ENCODE results near the gene YAP1. TPM values are rescaled to one million over a fixed set of nuclear protein-coding genes. Genes with fewer than 3 reads are reported as not detected.

Gene YAP1
- total RNA-seq, 2 experiments from 2014 or later = not detected

DNA sequence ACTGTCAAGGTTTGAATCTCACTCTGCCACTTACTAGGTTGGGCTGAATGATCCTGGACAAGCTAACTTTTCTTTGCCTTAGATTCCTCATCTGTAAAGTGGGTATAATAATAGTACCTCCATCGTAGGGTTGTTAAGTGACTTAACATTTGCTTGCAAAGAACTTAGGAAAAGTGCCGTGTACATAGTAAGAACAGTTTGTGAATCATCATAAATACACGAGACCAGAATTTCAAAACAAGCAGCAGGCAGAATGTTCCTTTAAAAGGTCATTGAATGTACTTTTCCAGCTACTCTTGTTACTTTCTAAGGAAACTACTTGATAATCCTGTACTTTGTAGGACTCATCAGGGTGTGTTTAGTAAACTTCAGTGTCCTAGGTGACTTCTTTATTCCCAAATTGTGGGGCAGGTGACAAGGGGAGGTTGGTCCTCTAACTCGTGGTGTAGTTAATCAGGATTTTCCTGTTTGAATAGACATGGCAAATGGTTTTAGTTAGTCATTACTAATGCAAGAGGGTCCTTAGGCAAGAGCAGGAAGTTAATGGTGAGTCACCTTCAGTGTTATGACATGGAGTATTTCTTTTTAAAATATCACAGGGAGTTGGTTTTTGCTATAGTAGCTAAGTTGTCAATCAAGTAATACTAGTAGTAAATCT, 67.9 kb downstream of the YAP1 start:
- POLR2A ChIA-PET = no interaction called here
- CTCF ChIA-PET (ENCODE audit: unreplicated experiment) = no interaction called here
- no peak for DNase-seq (ENCODE audit: low spot score)
- no peaks in the 10 kb centered on the region for H3K9me2 ChIP-seq (ENCODE audit: insufficient read depth, low read length)
- H3K4me2 ChIP-seq (ENCODE audit: low read length) = no peak overlapping the region
- H3K79me2 ChIP-seq (ENCODE audit: insufficient read depth, low read depth, low read length) = no peaks in the 10 kb centered on the region
- H3K36me3 ChIP-seq (ENCODE audit: insufficient read depth, low read length) = no peaks in the 10 kb centered on the region
- H4K20me1 ChIP-seq (ENCODE audit: insufficient read depth, low read length) = no peaks in the 10 kb centered on the region
- no peak overlapping the region for H3K4me3 ChIP-seq (ENCODE audit: low read depth, low read length, poor library complexity, severe bottlenecking)
- H3K9me3 ChIP-seq (ENCODE audit: low read length) = no peaks in the 10 kb centered on the region
- H3K4me1 ChIP-seq (ENCODE audit: insufficient read depth, low read length, poor library complexity, severe bottlenecking) = no peaks in the 10 kb centered on the region
- no TSS peak for BruUV-seq (replicated peaks)
- H3K27ac ChIP-seq (ENCODE audit: low read depth, low read length, poor library complexity, severe bottlenecking) = no peak overlapping the region
- TF ChIP-seq CTCF (conservative IDR thresholded peaks at IDR 0.05; ENCODE audit: low read length) (no peak), EZH2phosphoT487 (IDR thresholded peaks at IDR 0.05; ENCODE audit: borderline replicate concordance, low read depth, low read length) (no peak)
- H2AFZ ChIP-seq (ENCODE audit: low read length) = no peak overlapping the region
- intact Hi-C loops (cut with micrococcal nuclease; ENCODE audit: unreplicated experiment) = no loop called here

GRCh38 chr11:102179371-102179770, 69.1 kb downstream of the YAP1 start:
- H3K27ac ChIP-seq (ENCODE audit: low read depth, low read length, poor library complexity, severe bottlenecking) = no peak overlapping the region
- TF ChIP-seq EZH2phosphoT487 (IDR thresholded peaks at IDR 0.05; ENCODE audit: borderline replicate concordance, low read depth, low read length) (no peak), CTCF (conservative IDR thresholded peaks at IDR 0.05; ENCODE audit: low read length) (no peak)
- no peaks in the 10 kb centered on the region for H3K36me3 ChIP-seq (ENCODE audit: insufficient read depth, low read length)
- no peak overlapping the region for H2AFZ ChIP-seq (ENCODE audit: low read length)
- intact Hi-C loops (cut with micrococcal nuclease; ENCODE audit: unreplicated experiment) = no loop called here
- no peaks in the 10 kb centered on the region for H4K20me1 ChIP-seq (ENCODE audit: insufficient read depth, low read length)
- ChIA-PET POLR2A (interaction anchor here (0.7 to 1.0 kb wide), 2 partner anchors 9 to 23 kb away, joined by 3 to 5 read pairs; no protein-coding TSS in a partner anchor), CTCF (ENCODE audit: unreplicated experiment) (no interaction called here)
- no peak for DNase-seq (ENCODE audit: low spot score)
- BruUV-seq (replicated peaks) = no TSS peak
- no peak overlapping the region for H3K4me3 ChIP-seq (ENCODE audit: low read depth, low read length, poor library complexity, severe bottlenecking)
- no peaks in the 10 kb centered on the region for H3K4me1 ChIP-seq (ENCODE audit: insufficient read depth, low read length, poor library complexity, severe bottlenecking)
- H3K9me2 ChIP-seq (ENCODE audit: insufficient read depth, low read length) = no peaks in the 10 kb centered on the region
- no peak overlapping the region for H3K4me2 ChIP-seq (ENCODE audit: low read length)
- H3K79me2 ChIP-seq (ENCODE audit: insufficient read depth, low read depth, low read length) = no peaks in the 10 kb centered on the region
- no peaks in the 10 kb centered on the region for H3K9me3 ChIP-seq (ENCODE audit: low read length)

DNA sequence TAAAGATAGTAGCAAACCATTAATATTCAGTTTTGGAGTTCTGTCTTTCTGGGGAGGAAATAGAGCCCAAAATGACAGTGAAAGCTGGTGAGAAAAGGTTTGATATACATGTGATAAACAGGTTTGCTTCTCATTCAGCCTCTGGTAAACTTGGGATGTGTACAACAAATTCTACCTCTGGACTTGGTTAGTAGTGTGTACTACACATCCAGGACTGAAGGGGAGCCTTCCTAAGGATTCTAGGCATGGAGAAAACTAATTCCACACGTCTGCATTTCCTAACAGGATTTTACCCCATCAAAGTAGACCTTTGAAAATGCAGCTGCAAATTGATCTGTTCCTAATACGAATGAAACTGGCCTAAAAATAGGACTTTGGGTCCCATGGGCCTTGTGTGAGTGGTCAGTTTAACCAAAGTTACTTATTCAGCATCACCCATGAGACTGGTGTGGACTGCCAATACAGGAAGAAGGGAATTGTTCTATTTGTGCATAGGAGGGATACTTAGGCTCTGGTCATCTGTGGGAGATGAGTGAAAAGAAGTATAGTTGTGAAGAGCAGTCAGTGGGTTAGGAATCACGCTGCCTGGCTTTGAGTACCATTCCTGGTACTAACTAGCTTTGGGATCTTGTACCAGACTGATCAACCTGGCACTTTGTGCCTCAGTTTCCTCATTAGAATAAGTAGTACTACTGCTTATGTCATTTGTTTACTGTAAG, 74.2 kb downstream of the YAP1 start:
- CTCF ChIA-PET (ENCODE audit: unreplicated experiment) = no interaction called here
- no peak for TF ChIP-seq CTCF (conservative IDR thresholded peaks at IDR 0.05; ENCODE audit: low read length)
- no peak for TF ChIP-seq EZH2phosphoT487 (IDR thresholded peaks at IDR 0.05; ENCODE audit: borderline replicate concordance, low read depth, low read length)
- no peak for DNase-seq (ENCODE audit: low spot score)
- Histone ChIP-seq H3K9me2 (ENCODE audit: insufficient read depth, low read length) (no peaks in the 10 kb centered on the region), H3K4me2 (ENCODE audit: low read length) (no peak overlapping the region), H3K27ac (ENCODE audit: low read depth, low read length, poor library complexity, severe bottlenecking) (no peak overlapping the region), H3K9me3 (ENCODE audit: low read length) (no peaks in the 10 kb centered on the region), H3K4me3 (ENCODE audit: low read depth, low read length, poor library complexity, severe bottlenecking) (no peak overlapping the region), H2AFZ (ENCODE audit: low read length) (no peak overlapping the region), H3K4me1 (ENCODE audit: insufficient read depth, low read length, poor library complexity, severe bottlenecking) (no peaks in the 10 kb centered on the region), H3K36me3 (ENCODE audit: insufficient read depth, low read length) (no peaks in the 10 kb centered on the region), H3K79me2 (ENCODE audit: insufficient read depth, low read depth, low read length) (no peaks in the 10 kb centered on the region), H4K20me1 (ENCODE audit: insufficient read depth, low read length) (no peaks in the 10 kb centered on the region)
- BruUV-seq (replicated peaks) = no TSS peak
- POLR2A ChIA-PET = interaction anchor here (0.9 kb wide), 1 partner anchor 14 kb away, joined by 3 read pairs; no protein-coding TSS in a partner anchor
- intact Hi-C loops (cut with micrococcal nuclease; ENCODE audit: unreplicated experiment) = no loop called here

Measured in OCI-LY7 (cell line).